Measurements from ENCODE around the gene MAST1. TPM values are rescaled to one million over a fixed set of nuclear protein-coding genes. Genes with fewer than 3 reads are reported as not detected.
A peak's percentile ranks its signal among the peaks of the same experiment; 100 is the strongest.

MAST1 gene
- total and polyA plus RNA-seq, 7 donors: 0.09 to 0.13 (median 0.10) TPM; not detected in 4

DNA sequence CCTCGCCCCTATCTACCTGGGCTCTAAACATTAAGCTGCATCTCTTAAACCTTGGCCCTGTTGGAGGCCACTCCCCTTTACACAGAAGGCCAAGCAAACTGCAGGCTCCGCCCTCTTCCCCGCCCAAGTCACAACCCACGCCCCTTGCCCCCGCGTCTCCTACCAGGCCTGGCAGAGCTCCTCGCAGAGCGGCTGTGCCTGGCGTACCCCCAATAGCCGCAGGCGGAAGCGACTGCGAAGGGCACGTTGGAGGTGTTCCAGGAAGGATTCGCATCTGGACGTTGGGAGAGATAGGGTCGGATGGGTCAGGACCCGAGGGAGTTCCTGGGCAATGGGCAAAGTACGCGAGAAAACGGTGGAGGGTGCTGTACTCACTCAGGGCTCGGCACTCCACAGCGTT lies 9.8 kb upstream of the MAST1 start:
- no peak for ATAC-seq
- TF ChIP-seq, protein P1, sequence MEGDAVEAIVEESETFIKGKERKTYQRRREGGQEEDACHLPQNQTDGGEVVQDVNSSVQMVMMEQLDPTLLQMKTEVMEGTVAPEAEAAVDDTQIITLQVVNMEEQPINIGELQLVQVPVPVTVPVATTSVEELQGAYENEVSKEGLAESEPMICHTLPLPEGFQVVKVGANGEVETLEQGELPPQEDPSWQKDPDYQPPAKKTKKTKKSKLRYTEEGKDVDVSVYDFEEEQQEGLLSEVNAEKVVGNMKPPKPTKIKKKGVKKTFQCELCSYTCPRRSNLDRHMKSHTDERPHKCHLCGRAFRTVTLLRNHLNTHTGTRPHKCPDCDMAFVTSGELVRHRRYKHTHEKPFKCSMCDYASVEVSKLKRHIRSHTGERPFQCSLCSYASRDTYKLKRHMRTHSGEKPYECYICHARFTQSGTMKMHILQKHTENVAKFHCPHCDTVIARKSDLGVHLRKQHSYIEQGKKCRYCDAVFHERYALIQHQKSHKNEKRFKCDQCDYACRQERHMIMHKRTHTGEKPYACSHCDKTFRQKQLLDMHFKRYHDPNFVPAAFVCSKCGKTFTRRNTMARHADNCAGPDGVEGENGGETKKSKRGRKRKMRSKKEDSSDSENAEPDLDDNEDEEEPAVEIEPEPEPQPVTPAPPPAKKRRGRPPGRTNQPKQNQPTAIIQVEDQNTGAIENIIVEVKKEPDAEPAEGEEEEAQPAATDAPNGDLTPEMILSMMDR (IDR thresholded peaks at IDR 0.05): no peak
- Histone ChIP-seq H3K27me3 (ENCODE audit: insufficient read depth in 3 of 3, low read length in 2 of 3) (peaks cover 0 to 92% (median 23%) of the 10 kb centered on the region in 3 donors), H3K27ac (no peak overlapping the region), H3K4me3 (no peak overlapping the region), H3K4me1 (no peaks in the 10 kb centered on the region), H3K36me3 (ENCODE audit: insufficient read depth in 1 of 2, low read depth in 1 of 2) (no peaks in the 10 kb centered on the region), H3K9me3 (no peaks in the 10 kb centered on the region)
- 2 to 4% (median 4%) methylated on average over 23 of the region's 23 CpGs for WGBS, 3 donors
- intact Hi-C loops (cut with DNase I): no loop called here
- DNase-seq: no peak

DNA sequence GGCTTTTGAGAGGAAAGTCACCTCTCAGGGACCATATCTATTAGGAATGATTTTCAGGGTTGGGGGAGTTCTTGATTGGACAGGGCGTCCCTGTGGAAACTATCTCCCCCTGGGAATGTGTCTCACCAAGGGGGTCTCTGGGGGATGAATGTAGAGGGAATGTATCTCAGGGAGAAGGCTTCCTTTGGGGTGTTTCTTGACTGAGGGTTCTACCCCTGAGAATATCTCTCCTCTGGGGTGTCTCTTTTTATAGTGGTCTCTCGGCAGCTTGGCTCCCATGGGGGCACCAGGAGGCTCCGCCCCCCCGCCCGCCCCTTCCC lies 4.9 kb upstream of the MAST1 start:
- Histone ChIP-seq H3K27me3 (ENCODE audit: insufficient read depth in 3 of 3, low read length in 2 of 3) (peaks cover 0 to 94% (median 48%) of the 10 kb centered on the region in 3 donors), H3K9me3 (no peaks in the 10 kb centered on the region), H3K4me3 (peak overlapping the region; percentile 56), H3K27ac (no peak overlapping the region), H3K4me1 (no peaks in the 10 kb centered on the region), H3K36me3 (ENCODE audit: insufficient read depth in 1 of 2, low read depth in 1 of 2) (no peaks in the 10 kb centered on the region)
- WGBS, 3 donors: 0 to 2% (median 1%) methylated on average over 2 to 4 of the region's 5 CpGs
- intact Hi-C loops (cut with DNase I): no loop called here
- TF ChIP-seq, protein P1 (IDR thresholded peaks at IDR 0.05): no peak
- ATAC-seq (no peak), DNase-seq (no peak)

DNA sequence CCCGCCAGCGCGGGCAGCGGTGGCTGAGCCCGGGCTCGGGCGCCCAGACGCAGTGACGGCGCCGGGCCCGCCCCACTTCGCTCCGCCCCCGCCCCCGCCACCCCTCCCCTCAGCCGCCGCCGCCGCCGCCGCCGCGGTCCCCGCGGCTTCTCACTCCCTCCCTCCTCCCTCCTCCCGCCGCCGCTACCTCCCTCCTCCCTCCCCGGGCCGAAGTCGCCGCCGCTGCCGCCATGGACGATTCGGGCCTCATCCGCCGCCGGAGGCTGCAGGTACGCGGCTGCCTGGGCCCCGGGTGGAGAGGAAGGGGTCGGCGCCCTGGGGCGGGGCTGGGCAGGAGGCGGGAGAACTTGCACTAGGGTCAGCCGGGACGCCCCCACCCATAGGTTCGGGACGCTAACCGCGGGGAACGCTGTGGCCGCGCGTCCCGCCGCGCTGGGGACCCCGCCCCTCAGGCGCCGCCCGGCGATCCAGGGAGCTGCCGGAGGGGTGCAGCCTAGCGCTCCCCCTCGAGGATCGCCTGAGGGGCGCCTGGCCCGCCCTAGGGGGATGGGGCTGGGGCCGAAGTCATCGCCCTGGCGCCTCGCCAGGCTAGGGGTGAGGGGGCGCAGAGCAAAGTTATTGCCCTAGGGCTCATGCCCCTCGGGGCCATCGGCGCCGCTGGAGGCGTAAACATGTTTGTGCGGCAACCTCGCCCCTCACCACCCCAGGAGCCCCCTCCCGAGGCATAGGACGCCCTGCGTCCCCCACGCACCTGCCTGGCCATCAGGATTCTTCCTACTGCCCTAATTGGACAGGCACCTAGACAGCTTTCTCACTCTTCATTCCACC lies 4.4 kb upstream of the MAST1 start:
- H3K4me1 ChIP-seq: no peaks in the 10 kb centered on the region
- H3K4me3 ChIP-seq: peak overlapping the region; percentile 56
- ATAC-seq (peak in 3 of 4 donors; percentile 26 to 45 (median 30)), DNase-seq (no peak)
- H3K9me3 ChIP-seq: no peaks in the 10 kb centered on the region
- H3K27ac ChIP-seq: no peak overlapping the region
- peaks cover 0 to 94% (median 54%) of the 10 kb centered on the region in 3 donors for H3K27me3 ChIP-seq (ENCODE audit: insufficient read depth in 3 of 3, low read length in 2 of 3)
- intact Hi-C loops (cut with DNase I): no loop called here
- TF ChIP-seq, protein P1 (IDR thresholded peaks at IDR 0.05): no peak
- 0 to 1% (median 1%) methylated on average over 26 to 85 of the region's 87 CpGs for WGBS, 3 donors
- no peaks in the 10 kb centered on the region for H3K36me3 ChIP-seq (ENCODE audit: insufficient read depth in 1 of 2, low read depth in 1 of 2)

DNA sequence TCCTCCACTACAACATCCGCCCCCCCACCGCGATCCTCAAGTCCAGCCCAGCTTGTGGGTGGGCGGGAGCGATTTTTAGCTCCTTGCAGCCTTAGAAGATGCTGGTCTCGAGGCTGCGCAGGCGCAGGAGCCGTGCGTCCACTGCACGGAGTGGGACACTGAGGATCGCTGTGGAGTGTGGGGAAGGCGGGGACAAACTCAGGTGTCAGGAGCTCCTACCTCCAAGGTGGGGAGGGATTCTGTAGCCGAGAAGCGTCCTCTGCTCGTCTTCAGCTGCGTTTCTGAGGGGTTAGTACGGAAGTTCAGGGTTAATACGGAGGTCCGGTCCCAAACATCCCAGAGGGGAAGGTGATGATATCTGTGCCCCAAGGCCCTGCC lies 3.8 kb upstream of the MAST1 start, which contains the start of gene RTBDN:
Gene RTBDN, minus strand, starts transcription at position 14 of the 378 bp plus-strand sequence. CDS start 4,600 bp downstream, outside the sequence.
- Histone ChIP-seq H3K9me3 (no peaks in the 10 kb centered on the region), H3K27me3 (ENCODE audit: insufficient read depth in 3 of 3, low read length in 2 of 3) (peaks cover 0 to 95% (median 56%) of the 10 kb centered on the region in 3 donors), H3K27ac (no peak within 1 kb of the TSS), H3K4me3 (peak within 1 kb of the TSS; percentile 56), H3K36me3 (ENCODE audit: insufficient read depth in 1 of 2, low read depth in 1 of 2) (no peaks in the 10 kb centered on the region), H3K4me1 (no peaks in the 10 kb centered on the region)
- intact Hi-C loops (cut with DNase I): no loop called here
- ATAC-seq: no peak
- TF ChIP-seq, protein P1 (IDR thresholded peaks at IDR 0.05): no peak
- peak in 1 of 2 donors; percentile 12 for DNase-seq
- WGBS, 3 donors: 5 to 6% (median 6%) methylated on average over 20 of the region's 20 CpGs
